Lower leg skin (tissue), 3 donors: ENCODE measurements around the gene MTOR.

ENCODE experiments used
- POLR2A ChIP-seq, 2 donors: fragments of 450-650 bp; IDR thresholded peaks; one replicate each; pipeline ENCODE4 v1.6.1; 2016 to 2017; ENCODE audit warnings: antibody characterized with exemption in 2 of 2, mild to moderate bottlenecking in 1 of 2, moderate library complexity in 1 of 2
- TF ChIP-seq, protein P1 (sequence below), 3 donors: fragments of 450-650 bp; IDR thresholded peaks; one replicate each; pipeline ENCODE4 v1.5.1; 2016; ENCODE audit warnings: antibody characterized with exemption in 3 of 3, mild to moderate bottlenecking in 3 of 3, moderate library complexity in 2 of 3

DNA sequence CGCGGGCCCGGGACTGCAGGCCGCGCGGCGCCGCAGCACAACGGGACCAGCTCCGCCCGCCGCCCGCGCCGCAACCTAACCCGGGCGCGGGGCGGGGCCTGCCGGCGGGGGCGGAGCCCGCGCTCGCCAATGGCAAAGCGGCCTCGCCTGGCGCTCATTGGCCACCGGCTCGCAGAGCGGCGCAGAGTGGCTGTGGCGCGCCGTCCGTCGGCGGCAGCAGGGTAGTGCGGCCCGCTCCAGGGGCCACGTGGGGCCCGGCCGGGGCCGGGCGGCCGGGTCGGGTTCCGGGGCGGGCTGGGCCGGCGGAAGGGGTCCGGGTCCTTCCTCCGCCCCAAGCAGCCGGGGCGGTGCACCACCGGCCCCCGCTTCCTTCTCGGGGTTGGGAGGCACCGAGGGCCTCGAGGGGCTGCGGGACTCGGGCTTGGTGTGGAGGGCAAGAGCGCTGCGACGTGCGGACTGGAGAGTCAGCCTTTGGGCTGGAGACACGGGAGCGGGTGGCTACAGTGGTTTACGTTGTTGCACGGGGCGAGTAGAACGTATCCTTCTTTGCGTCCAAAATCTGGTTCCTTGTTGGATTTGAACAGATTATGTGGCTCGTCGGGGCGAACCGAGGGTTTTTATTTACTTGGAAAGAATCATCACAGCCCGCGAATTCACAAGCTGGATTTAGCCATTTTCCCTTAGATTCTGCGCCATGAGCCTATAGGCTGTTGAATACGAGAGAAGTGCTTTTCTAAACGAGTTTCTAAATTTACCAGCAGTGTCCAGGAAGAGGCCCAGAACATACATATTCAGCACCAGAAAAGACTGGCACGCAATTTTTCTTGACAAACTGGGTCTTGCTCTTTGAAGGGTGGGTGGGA lies 202.2 kb downstream of the MTOR start, which contains the start of gene SRM:
- TF ChIP-seq POLR2A (IDR thresholded peaks at IDR 0.05): no peak
- TF ChIP-seq, protein P1, sequence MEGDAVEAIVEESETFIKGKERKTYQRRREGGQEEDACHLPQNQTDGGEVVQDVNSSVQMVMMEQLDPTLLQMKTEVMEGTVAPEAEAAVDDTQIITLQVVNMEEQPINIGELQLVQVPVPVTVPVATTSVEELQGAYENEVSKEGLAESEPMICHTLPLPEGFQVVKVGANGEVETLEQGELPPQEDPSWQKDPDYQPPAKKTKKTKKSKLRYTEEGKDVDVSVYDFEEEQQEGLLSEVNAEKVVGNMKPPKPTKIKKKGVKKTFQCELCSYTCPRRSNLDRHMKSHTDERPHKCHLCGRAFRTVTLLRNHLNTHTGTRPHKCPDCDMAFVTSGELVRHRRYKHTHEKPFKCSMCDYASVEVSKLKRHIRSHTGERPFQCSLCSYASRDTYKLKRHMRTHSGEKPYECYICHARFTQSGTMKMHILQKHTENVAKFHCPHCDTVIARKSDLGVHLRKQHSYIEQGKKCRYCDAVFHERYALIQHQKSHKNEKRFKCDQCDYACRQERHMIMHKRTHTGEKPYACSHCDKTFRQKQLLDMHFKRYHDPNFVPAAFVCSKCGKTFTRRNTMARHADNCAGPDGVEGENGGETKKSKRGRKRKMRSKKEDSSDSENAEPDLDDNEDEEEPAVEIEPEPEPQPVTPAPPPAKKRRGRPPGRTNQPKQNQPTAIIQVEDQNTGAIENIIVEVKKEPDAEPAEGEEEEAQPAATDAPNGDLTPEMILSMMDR (IDR thresholded peaks at IDR 0.05): no peak
